RKO (cell line): ENCODE data around the gene CEACAM16.
"Not testable (repeated sequence)": the region's sequence is repeated elsewhere in the genome, so short reads cannot be mapped to it uniquely, and the experiment has no call there.

ENCODE experiments used
- DNase-seq: peaks from one replicate; pipeline ENCODE4 v3.0.0-alpha.2; 2016; ENCODE audit warnings: low spot score

CEACAM16 gene

GRCh38 chr19:44698492-44699201 is at the start of gene CEACAM16:
CEACAM16 (plus strand) TSS chr19:44699151; CDS start chr19:44701457, 2,306 bp downstream.
- no peak for DNase-seq

GRCh38 chr19:44649578-44650145 is 49.3 kb upstream of the CEACAM16 start:
- no peak for DNase-seq

GRCh38 chr19:44653343-44653742 is 45.6 kb upstream of the CEACAM16 start:
- no peak for DNase-seq

GRCh38 chr19:44653977-44654774 is 44.8 kb upstream of the CEACAM16 start:
- no peak for DNase-seq

- peak; percentile 53 for DNase-seq
Measured at GRCh38 chr19:44657211-44657921, 41.6 kb upstream of the CEACAM16 start.

- no peak for DNase-seq
Measured at GRCh38 chr19:44658069-44658733, 40.8 kb upstream of the CEACAM16 start.

GRCh38 chr19:44660081-44660480 is 38.9 kb upstream of the CEACAM16 start:
- peak; percentile 38 for DNase-seq

- DNase-seq = no peak
Measured at GRCh38 chr19:44661205-44661604, 37.7 kb upstream of the CEACAM16 start.

- no peak for DNase-seq
Measured at GRCh38 chr19:44661904-44662303, 37.0 kb upstream of the CEACAM16 start.

- DNase-seq = no peak
Measured at GRCh38 chr19:44662691-44663385, 36.1 kb upstream of the CEACAM16 start.

GRCh38 chr19:44663996-44664395 is 35.0 kb upstream of the CEACAM16 start:
- DNase-seq = no peak

- no peak for DNase-seq
Measured at GRCh38 chr19:44664976-44665375, 34.0 kb upstream of the CEACAM16 start.

- no peak for DNase-seq
Measured at GRCh38 chr19:44666852-44667556, 31.9 kb upstream of the CEACAM16 start.

GRCh38 chr19:44668985-44669764 is 29.8 kb upstream of the CEACAM16 start:
- no peak for DNase-seq

- not testable (repeated sequence) for DNase-seq
Measured at GRCh38 chr19:44670027-44670426, 28.9 kb upstream of the CEACAM16 start.

GRCh38 chr19:44671400-44671799 is 27.6 kb upstream of the CEACAM16 start, which contains the start of gene CEACAM19:
CEACAM19 (plus strand) TSS chr19:44671482; CDS start chr19:44671932, 450 bp downstream.
- no peak for DNase-seq

- no peak for DNase-seq
Measured at GRCh38 chr19:44672226-44672625, 26.7 kb upstream of the CEACAM16 start.

GRCh38 chr19:44673510-44673909 is 25.4 kb upstream of the CEACAM16 start:
- DNase-seq = no peak

- DNase-seq = no peak
Measured at GRCh38 chr19:44675521-44675920, 23.4 kb upstream of the CEACAM16 start.
